B cell (primary cell): Measurements from ENCODE around the gene FNDC3A. TPM values are rescaled to one million over a fixed set of nuclear protein-coding genes. Genes with fewer than 3 reads are reported as not detected.

Source experiments
- ATAC-seq: fragments of 200-7000 bp; cut with Tn5 transposase; one replicate; pipeline ENCODE4 v1.10.0; 2021; ENCODE audit warnings: low read depth, mild to moderate bottlenecking, moderate number of reproducible peaks, moderate library complexity
- CTCF ChIA-PET: fragments of 350-600 bp; sonication (Branson Sonifier 250); formaldehyde crosslinking; loops from one replicate; lab custom pipeline; 2021; ENCODE audit warnings: antibody characterized with exemption, inconsistent platforms; lab: Charles Lee
- POLR2A ChIA-PET: fragments of 350-600 bp; sonication (Branson Sonifier 250); formaldehyde crosslinking; loops from one replicate; lab custom pipeline; 2021; ENCODE audit warnings: antibody characterized with exemption; lab: Charles Lee
- DNase-seq: peaks from one replicate; pipeline ENCODE4 v3.0.0; 2013
- H2AFZ ChIP-seq: 2 replicates; pipeline ENCODE4 v1.6.1; 2012; ENCODE audit warnings: mild to moderate bottlenecking, low read depth, low read length; ENCODE audit not compliant: insufficient read depth, poor library complexity, severe bottlenecking
- H3K27ac ChIP-seq, 2 donors: 1 replicate in 1 of 2; 2 replicates in 1 of 2; pipeline ENCODE4 v1.5.1; 2012 to 2013; ENCODE audit warnings: low read length in 2 of 2, mild to moderate bottlenecking in 2 of 2, moderate library complexity in 1 of 2
- H3K27me3 ChIP-seq, 4 experiments: fragments of 200-600 bp in 1 of 4; sonication (generic) in 1 of 4; replicated peaks in 1 of 4; 1 replicate in 2 of 4; 2 replicates in 2 of 4; pipeline versions ENCODE4 v1.6.1 to v1.7.0; 2013 to 2016; ENCODE audit warnings: low read length in 3 of 4, mild to moderate bottlenecking in 2 of 4, mixed read lengths in 1 of 4, moderate library complexity in 1 of 4; ENCODE audit not compliant: insufficient read depth in 4 of 4, control insufficient read depth in 3 of 4; ENCODE audit errors: control extremely low read depth in 1 of 4
- H3K36me3 ChIP-seq, 2 experiments: replicated peaks in 1 of 2; 1 replicate in 1 of 2; 2 replicates in 1 of 2; pipeline versions ENCODE4 v1.6.1 to v1.7.1; 2013; ENCODE audit warnings: low read length in 1 of 2; ENCODE audit not compliant: insufficient read depth in 2 of 2, control insufficient read depth in 1 of 2; ENCODE audit errors: control extremely low read depth in 1 of 2, extremely low read depth in 1 of 2
- H3K4me1 ChIP-seq, 2 donors: fragments of 200-600 bp in 1 of 2; sonication (generic) in 1 of 2; 1 replicate in 1 of 2; 2 replicates in 1 of 2; pipeline versions ENCODE4 v1.5.1 to v1.6.1; 2013 to 2017; ENCODE audit warnings: low read length in 2 of 2; ENCODE audit not compliant: control insufficient read depth in 2 of 2, insufficient read depth in 2 of 2
- H3K4me2 ChIP-seq: replicated peaks from 2 replicates; pipeline ENCODE3; 2012; ENCODE audit warnings: mild to moderate bottlenecking, low read depth, low read length; ENCODE audit not compliant: poor library complexity, severe bottlenecking
- H3K4me3 ChIP-seq, 5 experiments: fragments of 200-600 bp in 1 of 5; sonication (generic) in 1 of 5; 1 replicate in 3 of 5; 2 replicates in 2 of 5; pipeline versions ENCODE4 v1.5.1 to v1.7.0; 2011 to 2016; ENCODE audit warnings: low read length in 4 of 5, mild to moderate bottlenecking in 4 of 5, low read depth in 2 of 5, control low read depth in 1 of 5, moderate library complexity in 1 of 5; ENCODE audit not compliant: insufficient read depth in 1 of 5; ENCODE audit errors: control extremely low read depth in 1 of 5, extremely low read depth in 1 of 5
- H3K79me2 ChIP-seq: fragments of 200-600 bp; sonication (generic); one replicate; pipeline ENCODE4 v1.6.0; 2016; ENCODE audit warnings: low read length; ENCODE audit not compliant: control insufficient read depth, insufficient read depth
- H3K9ac ChIP-seq: fragments of 200-600 bp; sonication (generic); 2 replicates; pipeline ENCODE4 v1.6.1; 2017; ENCODE audit warnings: mild to moderate bottlenecking, low read length, moderate library complexity
- H3K9me3 ChIP-seq, 3 donors: one replicate each; pipeline versions ENCODE4 v1.6.1 to v1.7.1; 2013; ENCODE audit warnings: low read length in 2 of 3; ENCODE audit not compliant: control insufficient read depth in 2 of 3, insufficient read depth in 1 of 3; ENCODE audit errors: control extremely low read depth in 1 of 3
- H4K20me1 ChIP-seq: 2 replicates; pipeline ENCODE4 v1.6.0; 2012; ENCODE audit warnings: mild to moderate bottlenecking, low read length; ENCODE audit not compliant: insufficient read depth, control insufficient read depth, poor library complexity, severe bottlenecking
- H3K27ac Mint-ChIP-seq: one replicate; pipeline ENCODE4 v1.8.0; 2021; ENCODE audit warnings: mixed read lengths
- H3K27me3 Mint-ChIP-seq: one replicate; pipeline ENCODE4 v1.8.0; 2021; ENCODE audit warnings: mixed read lengths
- H3K4me1 Mint-ChIP-seq: one replicate; pipeline ENCODE4 v1.8.0; 2021; ENCODE audit warnings: mixed read lengths
- H3K4me3 Mint-ChIP-seq: one replicate; pipeline ENCODE4 v1.8.0; 2021; ENCODE audit warnings: mixed read lengths
- H3K9me3 Mint-ChIP-seq: one replicate; pipeline ENCODE4 v1.8.0; 2022; ENCODE audit warnings: mixed read lengths; ENCODE audit not compliant: insufficient read depth
- EZH2 ChIP-seq: IDR thresholded peaks from 2 replicates; pipeline ENCODE4 v1.6.1; 2012; ENCODE audit warnings: borderline replicate concordance, low read depth, mild to moderate bottlenecking, moderate library complexity, low read length; ENCODE audit not compliant: insufficient read depth, poor library complexity, severe bottlenecking
- WGBS: methylation state at CpG from one replicate; pipeline ENCODE4 v1.1.5; 2013; ENCODE audit warnings: missing lambda C conversion rate; ENCODE audit not compliant: insufficient coverage; 5-methylcytosine and 5-hydroxymethylcytosine counted together
- intact Hi-C: fragments of 100-400 bp; cut with micrococcal nuclease; formaldehyde crosslinking; loops from one replicate; pipeline ENCODE4 v1.10.0; 2022
- polyA plus RNA-seq: library from polyadenylated mRNA; depleted of rRNA; stranded (reverse); fragments of >200 nt; gene quantifications from 2 replicates; pipeline ENCODE4 v1.2.3, GENCODE V29; 2012
- total RNA-seq, 2 donors: library from RNA; stranded (reverse); fragments of 120-200 nt in 1 of 2; gene quantifications; 1 replicate in 1 of 2; 2 replicates in 1 of 2; pipeline versions ENCODE4 v1.2.3 to v1.2.4, GENCODE V29; 2013 to 2022
- TF ChIP-seq, protein P1 (sequence below): fragments of 200-600 bp; IDR thresholded peaks from one replicate; pipeline ENCODE4 v1.8.0; 2022; ENCODE audit warnings: antibody characterized with exemption, mild to moderate bottlenecking

Gene FNDC3A
- total and polyA plus RNA-seq, 2 donors (not counting 1 experiment from before 2014, with no cell fraction given), result 13.5 to 37.1 TPM

DNA sequence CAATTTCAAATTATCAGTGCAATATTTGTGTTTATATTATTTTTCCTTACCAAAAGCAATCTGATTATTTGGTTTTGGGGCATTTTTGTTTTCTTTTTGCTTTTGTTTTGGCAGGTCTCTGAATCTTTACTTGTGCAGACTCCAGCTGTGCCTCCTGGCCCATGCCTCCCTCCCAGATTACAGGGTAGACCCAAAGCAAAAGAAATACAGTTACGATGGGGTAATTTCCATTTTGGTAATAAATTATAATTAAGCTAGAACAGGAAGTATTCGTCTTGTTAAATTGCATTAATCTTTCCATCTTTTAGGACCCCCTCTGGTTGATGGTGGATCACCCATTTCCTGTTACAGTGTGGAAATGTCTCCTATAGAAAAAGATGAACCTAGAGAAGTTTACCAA lies 215.2 kb downstream of the FNDC3A start:
- ATAC-seq (no peak), DNase-seq (no peak)
- no peaks in the 10 kb centered on the region for H3K27me3 ChIP-seq
- Mint-ChIP-seq H3K4me1 (no peaks in the 10 kb centered on the region), H3K9me3 (no peaks in the 10 kb centered on the region), H3K4me3 (no peak overlapping the region), H3K27ac (no peak overlapping the region), H3K27me3 (no peaks in the 10 kb centered on the region)
- H3K36me3 ChIP-seq, result peaks cover 8 to 53% of the 10 kb centered on the region in 2 experiments
- H3K79me2 ChIP-seq, result no peaks in the 10 kb centered on the region
- no peaks in the 10 kb centered on the region for H4K20me1 ChIP-seq
- H3K4me3 ChIP-seq, result no peak overlapping the region
- H3K9me3 ChIP-seq, result no peaks in the 10 kb centered on the region
- intact Hi-C loops, result no loop called here
- no peak overlapping the region for H2AFZ ChIP-seq
- H3K4me2 ChIP-seq, result no peak overlapping the region
- POLR2A ChIA-PET, result no interaction called here
- WGBS, result no CpG with 5 or more reads among the region's 2 CpGs
- CTCF ChIA-PET, result no interaction called here
- no peak overlapping the region for H3K27ac ChIP-seq
- no peak overlapping the region for H3K9ac ChIP-seq
- TF ChIP-seq EZH2, result no peak
- TF ChIP-seq, protein P1, sequence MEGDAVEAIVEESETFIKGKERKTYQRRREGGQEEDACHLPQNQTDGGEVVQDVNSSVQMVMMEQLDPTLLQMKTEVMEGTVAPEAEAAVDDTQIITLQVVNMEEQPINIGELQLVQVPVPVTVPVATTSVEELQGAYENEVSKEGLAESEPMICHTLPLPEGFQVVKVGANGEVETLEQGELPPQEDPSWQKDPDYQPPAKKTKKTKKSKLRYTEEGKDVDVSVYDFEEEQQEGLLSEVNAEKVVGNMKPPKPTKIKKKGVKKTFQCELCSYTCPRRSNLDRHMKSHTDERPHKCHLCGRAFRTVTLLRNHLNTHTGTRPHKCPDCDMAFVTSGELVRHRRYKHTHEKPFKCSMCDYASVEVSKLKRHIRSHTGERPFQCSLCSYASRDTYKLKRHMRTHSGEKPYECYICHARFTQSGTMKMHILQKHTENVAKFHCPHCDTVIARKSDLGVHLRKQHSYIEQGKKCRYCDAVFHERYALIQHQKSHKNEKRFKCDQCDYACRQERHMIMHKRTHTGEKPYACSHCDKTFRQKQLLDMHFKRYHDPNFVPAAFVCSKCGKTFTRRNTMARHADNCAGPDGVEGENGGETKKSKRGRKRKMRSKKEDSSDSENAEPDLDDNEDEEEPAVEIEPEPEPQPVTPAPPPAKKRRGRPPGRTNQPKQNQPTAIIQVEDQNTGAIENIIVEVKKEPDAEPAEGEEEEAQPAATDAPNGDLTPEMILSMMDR, result no peak
- no peaks in the 10 kb centered on the region for H3K4me1 ChIP-seq

DNA sequence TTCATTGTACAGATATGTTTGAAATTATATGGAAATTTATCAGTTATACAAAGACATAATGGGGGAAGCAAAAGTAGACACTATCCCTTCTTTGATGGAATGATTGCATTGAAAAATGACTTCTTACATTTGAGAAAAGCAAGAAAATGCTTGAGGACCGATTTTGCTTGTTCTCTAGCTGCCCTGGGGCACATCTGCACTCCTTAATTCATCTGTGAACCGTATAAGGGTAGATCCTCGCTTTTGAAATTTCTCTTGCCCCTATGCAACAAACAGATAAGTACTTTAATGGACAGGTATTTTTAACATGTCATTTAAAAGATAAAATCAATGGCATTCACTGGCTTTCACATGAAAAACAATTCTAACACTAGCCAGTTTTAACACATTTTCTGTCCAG lies 230.9 kb downstream of the FNDC3A start:
- Histone ChIP-seq H3K4me1 (no peaks in the 10 kb centered on the region), H3K36me3 (peaks cover 23 to 36% of the 10 kb centered on the region in 2 experiments), H3K4me2 (no peak overlapping the region), H3K27me3 (no peaks in the 10 kb centered on the region), H3K79me2 (no peaks in the 10 kb centered on the region), H3K9me3 (no peaks in the 10 kb centered on the region), H3K9ac (no peak overlapping the region), H3K4me3 (no peak overlapping the region), H2AFZ (no peak overlapping the region), H3K27ac (no peak overlapping the region), H4K20me1 (no peaks in the 10 kb centered on the region)
- Mint-ChIP-seq H3K27ac (no peak overlapping the region), H3K9me3 (no peaks in the 10 kb centered on the region), H3K27me3 (no peaks in the 10 kb centered on the region), H3K4me3 (no peak overlapping the region), H3K4me1 (no peaks in the 10 kb centered on the region)
- CTCF ChIA-PET, result no interaction called here
- TF ChIP-seq, protein P1, result no peak
- TF ChIP-seq EZH2, result no peak
- WGBS, result 100% methylated on average over 1 of the region's 3 CpGs
- no peak for DNase-seq
- no peak for ATAC-seq
- POLR2A ChIA-PET, result no interaction called here
- intact Hi-C loops, result no loop called here
